BE2C (cell line): ENCODE measurements around the gene SUPT3H.
"Not testable (repeated sequence)": the region's sequence is repeated elsewhere in the genome, so short reads cannot be mapped to it uniquely, and the experiment has no call there.

Source experiments
- DNase-seq: peaks from one replicate; pipeline ENCODE4 v3.0.0-alpha.2; 2020
- H3K27me3 ChIP-seq: fragments of 250-450 bp; sonication (Bioruptor Pico); 2 replicates; pipeline ENCODE4 v1.5.1; 2020; ENCODE audit warnings: mild to moderate bottlenecking
- H3K36me3 ChIP-seq: fragments of 250-450 bp; sonication (Bioruptor Pico); 2 replicates; pipeline ENCODE4 v1.5.1; 2020; ENCODE audit warnings: mild to moderate bottlenecking
- H3K4me1 ChIP-seq: fragments of 250-450 bp; sonication (Bioruptor Pico); 2 replicates; pipeline ENCODE4 v1.5.1; 2020
- H3K4me3 ChIP-seq: 2 replicates; pipeline ENCODE4 v1.5.1; 2011; ENCODE audit warnings: low read depth, low read length
- H3K9me3 ChIP-seq: fragments of 250-450 bp; sonication (Bioruptor Pico); 2 replicates; pipeline ENCODE4 v1.5.1; 2020
- CTCF ChIP-seq: IDR thresholded peaks from 2 replicates; pipeline ENCODE4 v1.5.1; 2012; ENCODE audit warnings: mild to moderate bottlenecking, low read depth, low read length

Gene SUPT3H

GRCh38 chr6:45302832-45303231, 74.9 kb downstream of the SUPT3H start:
- Histone ChIP-seq H3K9me3 (no peaks in the 10 kb centered on the region), H3K4me3 (no peak overlapping the region), H3K36me3 (no peaks in the 10 kb centered on the region), H3K4me1 (no peaks in the 10 kb centered on the region), H3K27me3 (no peaks in the 10 kb centered on the region)
- TF ChIP-seq CTCF = no peak
- DNase-seq = no peak

GRCh38 chr6:45301348-45302142, 76.2 kb downstream of the SUPT3H start:
- Histone ChIP-seq H3K27me3 (no peaks in the 10 kb centered on the region), H3K9me3 (no peaks in the 10 kb centered on the region), H3K36me3 (no peaks in the 10 kb centered on the region), H3K4me3 (no peak overlapping the region), H3K4me1 (no peaks in the 10 kb centered on the region)
- no peak for DNase-seq
- TF ChIP-seq CTCF = no peak

GRCh38 chr6:45300736-45301135, 77.0 kb downstream of the SUPT3H start:
- Histone ChIP-seq H3K4me1 (no peaks in the 10 kb centered on the region), H3K27me3 (no peaks in the 10 kb centered on the region), H3K9me3 (no peaks in the 10 kb centered on the region), H3K36me3 (no peaks in the 10 kb centered on the region), H3K4me3 (no peak overlapping the region)
- no peak for DNase-seq
- TF ChIP-seq CTCF = no peak

- no peak for DNase-seq
- Histone ChIP-seq H3K4me1 (no peaks in the 10 kb centered on the region), H3K4me3 (no peak overlapping the region), H3K36me3 (no peaks in the 10 kb centered on the region), H3K27me3 (no peaks in the 10 kb centered on the region), H3K9me3 (no peaks in the 10 kb centered on the region)
- TF ChIP-seq CTCF = no peak
These were observed 78.6 kb downstream of the SUPT3H start for GRCh38 chr6:45299096-45299581.

GRCh38 chr6:45297320-45297719, 80.4 kb downstream of the SUPT3H start:
- TF ChIP-seq CTCF = no peak
- no peak overlapping the region for H3K4me3 ChIP-seq
- no peaks in the 10 kb centered on the region for H3K9me3 ChIP-seq
- H3K27me3 ChIP-seq = no peaks in the 10 kb centered on the region
- H3K36me3 ChIP-seq = no peaks in the 10 kb centered on the region
- no peak for DNase-seq
- no peaks in the 10 kb centered on the region for H3K4me1 ChIP-seq

- H3K36me3 ChIP-seq, DNase-seq, H3K9me3 ChIP-seq, H3K27me3 ChIP-seq, H3K4me3 ChIP-seq, H3K4me1 ChIP-seq: not testable (repeated sequence)
These were observed 83.6 kb downstream of the SUPT3H start for GRCh38 chr6:45294065-45294701.
